ENCODE measurements around the gene MOB3C. TPM values are rescaled to one million over a fixed set of nuclear protein-coding genes. Genes with fewer than 3 reads are reported as not detected.
"Not testable (repeated sequence)": the region's sequence is repeated elsewhere in the genome, so short reads cannot be mapped to it uniquely, and the experiment has no call there.

Gene MOB3C
- total RNA-seq, 1 experiment from 2014 or later: 13.2 TPM

- TF ChIP-seq CTCF (conservative IDR thresholded peaks at IDR 0.05; ENCODE audit: low read depth, low read length): no peak
- no peak for TF ChIP-seq EZH2phosphoT487 (IDR thresholded peaks at IDR 0.05; ENCODE audit: borderline replicate concordance, low read length)
- TF ChIP-seq EZH2 (IDR thresholded peaks at IDR 0.05; ENCODE audit: low read length, unreplicated experiment): no peak
- ATAC-seq: peak; percentile 48
- CTCF ChIA-PET: interaction anchor here (0.7 kb wide), 1 partner anchor 16 kb away, joined by 3 read pairs; no protein-coding TSS in a partner anchor
These were observed 36.9 kb upstream of the MOB3C start for GRCh38 chr1:46653405-46653958.

GRCh38 chr1:46652321-46653100, 35.9 kb upstream of the MOB3C start:
- H3K27me3 ChIP-seq (ENCODE audit: low read length): no peaks in the 10 kb centered on the region
- peaks cover 4% of the 10 kb centered on the region for H3F3A ChIP-seq (ENCODE audit: low read length, unreplicated experiment)
- CTCF ChIA-PET: no interaction called here
- H3K9me2 ChIP-seq (replicated peaks; ENCODE audit: low read length): no peaks in the 10 kb centered on the region
- H3K36me3 ChIP-seq (ENCODE audit: low read depth, low read length): peaks cover 53% of the 10 kb centered on the region
- TF ChIP-seq CTCF (conservative IDR thresholded peaks at IDR 0.05; ENCODE audit: low read depth, low read length) (no peak), EZH2 (IDR thresholded peaks at IDR 0.05; ENCODE audit: low read length, unreplicated experiment) (no peak), EZH2phosphoT487 (IDR thresholded peaks at IDR 0.05; ENCODE audit: borderline replicate concordance, low read length) (no peak)
- H3K27ac ChIP-seq (ENCODE audit: low read length): no peak overlapping the region
- peaks cover 10% of the 10 kb centered on the region for H3K9me3 ChIP-seq (ENCODE audit: low read length)
- ATAC-seq (peak; percentile 78), DNase-seq (peak; percentile 50)
- H2AFZ ChIP-seq (ENCODE audit: low read length): no peak overlapping the region
- no peak overlapping the region for H3K9ac ChIP-seq (ENCODE audit: low read length)
- peak overlapping the region; percentile 24; the same call in 1 of the 2 replicates for H3K4me2 ChIP-seq (ENCODE audit: low read length)
- H3K4me1 ChIP-seq (ENCODE audit: insufficient read depth, low read length): peaks cover 12% of the 10 kb centered on the region
- no TSS peak for BruUV-seq (replicated peaks)
- H3K79me2 ChIP-seq (ENCODE audit: low read length): no peaks in the 10 kb centered on the region
- intact Hi-C loops (cut with micrococcal nuclease): no loop called here
- POLR2A ChIA-PET (ENCODE audit: unreplicated experiment): interaction anchor here (0.8 kb wide), 1 partner anchor 30 kb away, joined by 5 read pairs; no protein-coding TSS in a partner anchor
- H3K4me3 ChIP-seq (ENCODE audit: low read length): no peak overlapping the region
- no peaks in the 10 kb centered on the region for H4K20me1 ChIP-seq (ENCODE audit: low read length)

More at GRCh38 chr1:46653405-46653958, 36.9 kb upstream of the MOB3C start:
- intact Hi-C loops (cut with micrococcal nuclease): no loop called here
- no peaks in the 10 kb centered on the region for H3K27me3 ChIP-seq (ENCODE audit: low read length)
- H3K9ac ChIP-seq (ENCODE audit: low read length): no peak overlapping the region
- H3F3A ChIP-seq (ENCODE audit: low read length, unreplicated experiment): peaks cover 4% of the 10 kb centered on the region
- no peaks in the 10 kb centered on the region for H3K79me2 ChIP-seq (ENCODE audit: low read length)
- no peaks in the 10 kb centered on the region for H4K20me1 ChIP-seq (ENCODE audit: low read length)
- H3K4me1 ChIP-seq (ENCODE audit: insufficient read depth, low read length): peaks cover 12% of the 10 kb centered on the region
- no peak overlapping the region for H3K27ac ChIP-seq (ENCODE audit: low read length)
- no peak overlapping the region for H2AFZ ChIP-seq (ENCODE audit: low read length)
- H3K9me3 ChIP-seq (ENCODE audit: low read length): peaks cover 10% of the 10 kb centered on the region
- POLR2A ChIA-PET (ENCODE audit: unreplicated experiment): interaction anchor here (0.8 kb wide), 1 partner anchor 29 kb away, joined by 5 read pairs; no protein-coding TSS in a partner anchor
- H3K4me2 ChIP-seq (ENCODE audit: low read length): peak overlapping the region; percentile 24; the same call in 1 of the 2 replicates
- peaks cover 56% of the 10 kb centered on the region for H3K36me3 ChIP-seq (ENCODE audit: low read depth, low read length)
- no peaks in the 10 kb centered on the region for H3K9me2 ChIP-seq (replicated peaks; ENCODE audit: low read length)
- no peak for DNase-seq
- no TSS peak for BruUV-seq (replicated peaks)
- no peak overlapping the region for H3K4me3 ChIP-seq (ENCODE audit: low read length)

- H3K9me2 ChIP-seq (replicated peaks; ENCODE audit: low read length); CTCF ChIA-PET; DNase-seq; H3K4me3 ChIP-seq (ENCODE audit: low read length); H3K4me2 ChIP-seq (ENCODE audit: low read length); ATAC-seq; H3K9me3 ChIP-seq (ENCODE audit: low read length); POLR2A ChIA-PET (ENCODE audit: unreplicated experiment); intact Hi-C loops (cut with micrococcal nuclease); H4K20me1 ChIP-seq (ENCODE audit: low read length); H3K27ac ChIP-seq (ENCODE audit: low read length); H3K27me3 ChIP-seq (ENCODE audit: low read length); H2AFZ ChIP-seq (ENCODE audit: low read length); H3K79me2 ChIP-seq (ENCODE audit: low read length); BruUV-seq (replicated peaks); H3F3A ChIP-seq (ENCODE audit: low read length, unreplicated experiment); H3K9ac ChIP-seq (ENCODE audit: low read length): not testable (repeated sequence)
- Histone ChIP-seq H3K36me3 (ENCODE audit: low read depth, low read length) (peaks cover 50% of the 10 kb centered on the region), H3K4me1 (ENCODE audit: insufficient read depth, low read length) (peaks cover 12% of the 10 kb centered on the region)
These were observed 34.5 kb upstream of the MOB3C start for GRCh38 chr1:46651152-46651551.
